Nucleus accumbens (tissue), 56 donors: Measurements from ENCODE around the gene PIK3R6.

ENCODE experiments used
- DNase-seq, 56 donors: peaks; one replicate each; lab custom pipeline; 2025; lab: John Stamatoyannopoulos, UW

Gene PIK3R6

DNA sequence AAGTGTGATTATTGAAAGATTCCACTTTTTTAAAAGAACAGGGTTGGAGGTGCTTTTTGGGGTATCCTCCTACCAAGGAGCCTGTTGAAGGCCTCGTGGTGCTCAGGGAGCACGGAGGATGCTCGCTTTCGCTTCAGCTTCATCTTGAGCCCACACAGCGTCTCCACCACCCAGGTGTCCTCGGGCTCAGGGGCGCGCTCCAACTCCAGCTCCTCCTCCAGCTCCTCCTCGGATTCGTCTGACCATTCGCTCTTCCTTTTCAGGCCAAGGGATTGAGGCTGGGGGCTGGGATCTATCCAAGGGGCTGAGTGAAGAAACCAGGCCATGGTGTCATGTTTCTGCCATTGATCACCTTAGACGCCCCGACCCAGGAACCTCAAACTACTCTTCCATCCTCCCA is 110.3 kb downstream of the PIK3R6 start:
- no peak for DNase-seq

DNA sequence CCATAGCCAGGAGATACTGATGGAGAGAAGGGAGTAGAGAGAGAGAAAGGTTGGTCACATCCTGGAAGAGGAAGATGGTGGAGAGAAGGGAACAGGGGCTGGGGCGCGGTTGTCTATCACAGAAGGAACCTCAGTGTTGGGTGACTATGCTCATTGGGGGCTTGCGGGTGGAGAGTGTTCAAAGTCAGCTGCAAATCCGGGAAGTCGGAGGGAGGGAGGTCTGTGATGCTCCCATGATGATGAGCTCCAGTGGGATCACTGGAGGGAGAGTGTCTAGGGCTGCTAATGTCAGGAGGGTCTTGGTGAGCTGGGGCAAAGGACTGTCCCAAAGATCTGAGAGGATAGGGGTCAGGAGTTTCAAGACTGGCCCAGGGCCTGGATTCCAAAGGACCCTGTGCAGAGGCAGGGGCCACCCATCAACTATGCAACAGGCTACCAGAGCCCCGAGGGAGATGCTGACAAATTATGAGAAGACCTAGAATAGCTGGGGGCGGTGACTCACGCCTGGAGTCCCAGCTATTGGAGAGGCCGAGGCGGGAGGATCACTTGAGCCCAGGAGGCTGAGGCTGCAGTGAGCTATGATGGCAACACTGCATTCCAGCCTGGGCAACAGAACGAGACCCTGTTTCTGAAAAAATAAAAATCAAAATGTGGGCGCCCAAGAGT is 111.8 kb downstream of the PIK3R6 start:
- DNase-seq = no peak

- DNase-seq = no peak
These were observed 112.6 kb downstream of the PIK3R6 start for GRCh38 chr17:8754890-8755289.

DNA sequence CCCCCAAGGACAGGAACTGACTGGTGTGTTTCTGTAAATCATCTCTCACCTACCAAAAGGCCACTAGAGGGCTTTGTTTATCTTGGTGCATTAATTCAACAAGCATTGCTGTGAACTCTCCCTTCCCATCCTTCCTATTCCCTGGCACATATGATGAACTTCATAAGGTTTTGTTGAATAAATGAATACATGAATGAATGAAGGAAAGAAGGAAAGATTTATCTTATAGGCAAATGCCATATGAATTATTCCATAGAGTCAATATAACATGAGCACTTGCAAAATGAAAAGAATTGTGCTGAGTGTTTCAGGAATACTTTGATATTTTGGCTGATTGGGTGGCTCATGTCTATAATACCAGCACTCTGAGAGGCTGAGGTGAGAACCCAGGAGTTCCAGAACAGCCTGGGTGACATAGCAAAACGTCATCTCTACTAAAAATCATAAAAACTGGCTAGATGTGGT is 113.5 kb downstream of the PIK3R6 start:
- DNase-seq = no peak

DNA sequence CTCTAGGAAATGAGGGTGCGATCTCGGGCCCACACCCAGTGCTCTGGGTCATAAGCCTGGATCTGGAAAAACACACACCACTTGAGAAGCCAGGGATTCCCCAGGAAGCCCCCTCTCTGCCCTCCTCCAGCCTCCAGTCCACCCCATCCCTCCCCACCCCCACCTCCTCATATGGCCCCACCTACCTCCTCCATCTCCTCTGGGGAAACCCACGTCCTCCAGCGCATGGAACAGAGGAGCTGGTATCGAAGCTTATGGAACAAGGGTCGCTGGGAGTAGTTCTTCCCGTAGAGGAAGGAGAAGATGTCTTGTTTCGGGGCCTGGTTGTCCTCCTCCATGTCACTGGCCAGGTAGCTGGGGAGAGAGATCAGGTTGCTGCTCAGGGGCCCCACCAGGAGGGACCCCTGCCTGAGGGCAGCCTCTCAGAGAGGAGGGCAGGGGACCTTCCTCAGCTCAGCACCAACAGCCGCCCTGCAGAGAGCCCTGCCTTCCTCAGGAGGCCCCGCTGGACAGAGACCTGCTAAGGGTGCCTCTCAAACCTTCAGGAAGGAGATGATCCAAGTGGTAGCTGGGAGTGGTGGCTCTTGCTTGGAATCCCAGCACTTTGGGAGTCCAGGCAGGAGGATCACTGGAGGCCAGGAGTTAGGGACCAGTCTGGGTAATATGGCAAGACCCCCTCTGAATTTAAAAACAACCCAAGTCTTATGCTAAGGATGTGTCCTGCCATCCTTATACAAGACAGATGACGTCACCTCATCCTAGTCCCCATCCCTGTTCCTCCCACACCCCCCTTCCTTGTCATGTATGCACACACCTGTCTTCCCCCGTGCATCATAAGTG is 114.1 kb downstream of the PIK3R6 start:
- DNase-seq = no peak
